HUDEP-2 (cell line): Measurements from ENCODE around the gene GK2.

Experiments used
- DNase-seq, 76 experiments: peaks; one replicate each; lab custom pipeline; 2025; ENCODE audit not compliant: unreplicated experiment in 76 of 76; lab: John Stamatoyannopoulos, UW

GK2 gene

DNA sequence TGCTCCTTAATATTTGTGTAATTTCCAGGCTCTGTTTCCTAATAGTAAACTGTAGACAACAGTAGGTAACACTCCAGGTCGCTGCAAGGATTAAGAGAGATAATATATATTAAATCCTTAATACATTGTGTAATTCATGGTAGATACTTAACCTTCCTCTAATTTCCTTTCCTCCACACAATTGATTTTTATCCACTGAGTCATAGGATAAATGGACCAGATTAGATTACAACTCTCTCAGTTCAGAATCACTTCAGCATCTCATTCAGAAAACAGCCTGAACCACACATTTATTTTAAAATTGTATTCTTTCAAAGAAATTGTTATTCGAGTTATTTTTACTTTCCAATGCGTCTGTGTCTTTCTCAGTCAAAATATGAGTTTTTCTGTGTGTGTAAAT, 17.1 kb downstream of the GK2 start:
- DNase-seq, result no peak

DNA sequence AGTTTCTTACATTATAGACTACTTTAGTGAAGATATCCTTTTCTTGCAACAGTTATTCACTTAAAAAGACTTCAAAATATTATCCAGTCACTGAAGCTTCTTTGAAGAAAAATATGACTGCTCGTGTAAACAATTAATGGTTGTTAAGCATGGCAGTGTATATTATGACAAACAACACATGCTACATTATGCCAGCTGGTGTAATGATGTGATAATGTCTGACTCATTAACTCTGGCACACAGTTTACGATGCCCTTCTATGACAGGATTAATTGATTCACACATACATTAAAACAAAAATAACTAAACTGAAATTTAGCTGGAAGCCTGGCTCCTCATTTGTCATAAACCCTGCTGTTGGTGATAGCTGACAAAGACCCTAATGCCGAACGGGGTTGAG, 22.4 kb downstream of the GK2 start:
- DNase-seq, result no peak

DNA sequence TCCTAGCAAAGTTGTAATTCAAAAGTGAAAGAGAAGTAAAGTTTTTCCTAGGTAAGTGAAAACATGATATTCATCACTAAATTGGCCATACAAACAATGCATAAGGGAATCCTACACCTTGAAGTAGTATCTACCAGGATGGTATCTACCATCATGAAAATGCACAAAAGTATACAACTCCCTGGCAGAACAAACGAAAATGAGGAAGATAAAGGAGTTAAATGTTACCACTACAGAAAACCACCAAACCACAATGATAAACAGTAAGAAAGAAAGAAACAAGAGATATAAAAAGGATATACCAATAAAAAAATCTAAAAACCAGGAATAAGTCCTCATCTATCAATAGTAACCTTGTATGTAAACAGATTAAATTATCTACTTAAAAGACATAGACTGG, 26.9 kb downstream of the GK2 start:
- DNase-seq, result no peak

DNA sequence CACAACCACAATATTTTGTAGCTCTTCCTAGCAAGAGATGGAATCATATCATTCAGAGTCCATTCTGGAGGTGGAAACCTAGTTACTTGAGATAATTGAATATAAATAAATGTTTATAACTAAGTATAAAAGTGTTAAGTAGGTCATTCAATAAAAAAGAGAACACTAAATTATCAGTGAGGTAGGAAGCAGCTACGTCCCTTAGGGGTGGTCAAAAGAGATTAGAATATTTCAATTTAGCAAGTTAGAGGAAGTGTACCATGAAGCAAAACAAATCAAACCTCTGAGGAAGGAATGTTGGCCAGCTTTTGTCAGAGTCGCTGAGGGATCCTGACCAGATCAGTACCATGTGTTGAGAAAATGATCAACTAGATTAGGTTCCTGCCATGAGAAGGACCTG, 38.0 kb downstream of the GK2 start:
- DNase-seq, result no peak

DNA sequence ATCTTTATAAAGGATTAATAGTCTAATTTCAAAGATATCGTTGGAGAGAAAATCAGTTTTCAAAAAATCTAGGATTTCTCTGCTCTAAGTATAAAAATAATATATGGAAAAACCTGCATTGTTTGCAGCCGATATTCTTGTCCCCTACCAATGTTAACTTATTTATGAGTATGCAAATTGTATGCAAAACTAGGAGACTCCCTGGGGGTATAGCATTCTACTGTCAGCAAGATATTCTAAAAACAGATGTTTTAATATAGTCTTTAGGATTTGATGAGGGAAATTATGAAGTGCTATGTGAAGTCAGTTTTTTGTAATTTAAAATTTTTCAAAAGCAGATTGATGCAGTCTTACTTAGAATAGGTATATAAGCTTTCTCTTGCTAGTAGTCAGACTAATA, 40.9 kb downstream of the GK2 start:
- DNase-seq, result no peak

DNA sequence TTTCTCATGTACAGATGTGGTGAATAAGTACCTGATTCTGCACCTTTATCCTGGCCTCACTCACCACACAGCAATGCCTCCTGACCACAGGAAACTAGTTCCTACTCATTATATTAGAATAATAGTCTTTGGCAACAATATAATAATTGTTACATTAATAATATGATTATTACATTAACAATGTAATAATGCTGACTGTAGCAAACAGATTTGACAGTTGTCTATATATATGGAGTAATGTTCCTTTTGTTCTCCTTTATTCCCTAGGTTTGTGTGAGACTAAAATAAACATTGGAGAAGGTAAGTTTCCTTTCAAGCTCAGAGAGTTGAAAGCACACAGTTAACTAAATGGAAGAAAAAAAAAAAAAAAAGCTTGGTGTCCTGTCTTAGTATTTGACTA, 41.6 kb downstream of the GK2 start:
- no peak for DNase-seq

DNA sequence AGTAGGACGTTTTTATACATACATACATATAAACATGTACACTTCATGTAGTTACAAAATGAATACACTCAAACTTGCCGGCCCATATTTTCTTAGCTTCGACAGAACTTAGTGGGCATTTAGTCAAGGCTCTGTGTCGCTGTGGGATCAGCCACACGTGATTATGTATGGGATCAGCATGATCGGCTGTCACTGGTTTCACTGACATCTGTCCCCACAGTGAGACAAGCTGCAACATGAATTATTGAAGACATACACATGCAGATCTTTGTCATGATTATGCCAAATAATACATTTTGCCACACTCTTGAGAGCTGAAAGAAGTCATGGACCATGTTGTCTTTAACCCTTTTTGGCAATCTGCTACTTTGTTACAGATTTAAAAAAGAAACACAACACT, 44.0 kb downstream of the GK2 start:
- DNase-seq, result no peak

DNA sequence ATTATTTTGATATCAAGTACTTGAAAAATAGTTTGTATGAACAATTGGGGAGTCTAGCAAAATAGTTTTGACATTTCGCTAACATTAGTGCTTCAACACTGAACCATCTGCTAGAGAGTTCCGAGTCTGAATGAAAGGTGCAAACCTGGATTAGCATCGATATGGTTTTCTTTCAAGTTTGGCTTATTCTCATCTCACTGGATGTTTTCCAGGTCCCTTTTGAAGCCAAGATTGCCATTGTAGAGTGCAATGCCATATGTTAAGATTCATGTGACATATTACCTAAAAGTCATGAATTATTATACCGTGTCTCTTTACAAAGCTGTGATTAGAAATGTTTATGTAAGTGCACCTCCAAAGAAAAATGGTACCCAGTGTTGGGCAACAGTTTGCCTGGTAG, 45.4 kb downstream of the GK2 start:
- no peak for DNase-seq

DNA sequence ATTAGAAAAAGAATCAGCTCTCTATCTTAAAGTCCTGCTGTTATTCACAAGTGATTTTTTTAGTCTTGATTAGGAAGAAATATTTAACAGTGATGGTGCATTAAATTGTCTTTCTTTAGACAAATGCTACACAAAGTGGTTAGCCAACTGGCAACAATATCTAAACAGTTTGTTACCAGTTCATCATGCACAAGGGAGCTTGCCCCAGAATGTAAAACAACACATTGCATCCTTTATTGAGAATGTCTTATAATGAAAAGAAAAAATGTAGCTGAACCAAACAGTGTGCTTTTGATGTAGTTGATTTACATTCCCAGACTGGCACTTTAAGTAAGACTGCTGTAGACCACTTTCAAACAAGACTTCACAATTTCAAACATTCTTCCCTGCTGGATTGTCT, 48.0 kb downstream of the GK2 start:
- DNase-seq, result no peak

DNA sequence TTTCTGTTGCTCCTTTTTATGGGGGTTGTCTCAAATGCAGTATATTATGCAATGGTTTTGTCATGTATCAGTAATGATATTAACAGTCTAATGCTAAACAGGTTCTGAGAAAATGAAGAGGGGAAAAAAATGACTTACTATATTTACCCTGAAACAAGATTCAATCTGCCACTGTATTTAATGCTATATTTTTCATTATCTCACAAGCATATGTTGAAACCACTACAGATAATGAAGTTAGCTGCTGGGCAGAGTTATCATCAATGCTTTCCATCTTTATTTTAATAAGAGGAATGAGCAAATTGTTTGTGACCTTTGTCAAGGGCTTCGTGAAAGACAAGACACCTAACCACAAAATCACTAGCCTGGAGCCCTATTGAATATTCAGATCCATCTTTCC, 49.6 kb downstream of the GK2 start:
- DNase-seq, result no peak

DNA sequence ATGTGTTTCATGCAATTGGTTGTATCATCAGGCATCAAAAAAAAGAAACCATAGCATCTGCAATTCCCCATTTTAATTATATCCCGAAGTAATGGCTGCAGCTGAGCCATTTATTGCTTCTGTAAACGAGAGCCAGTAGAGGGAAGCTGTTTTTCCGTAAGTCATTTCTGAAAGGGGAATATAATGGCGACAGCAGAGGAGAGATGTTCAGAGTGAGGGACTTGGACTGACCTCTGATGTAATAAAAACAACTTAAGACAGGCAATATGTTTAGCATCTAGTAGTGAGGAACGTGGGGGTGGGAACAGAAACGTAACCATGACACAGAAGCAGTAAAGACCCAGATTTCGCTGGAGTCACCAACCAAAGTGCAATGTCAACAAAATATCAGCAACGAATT, 50.7 kb downstream of the GK2 start:
- DNase-seq, result no peak
